Tibial artery (tissue), 4 donors: ENCODE results near the gene MGAT5.

Experiments
- DNase-seq, 2 donors: peaks; one replicate each; pipeline ENCODE4 v3.0.0-alpha.2; 2019
- H3K27ac ChIP-seq, 2 donors: fragments of 200-600 bp; sonication (generic) in 1 of 2; 1 replicate in 1 of 2; 2 replicates in 1 of 2; pipeline ENCODE4 v1.5.1; 2018 to 2019; ENCODE audit warnings: mild to moderate bottlenecking in 1 of 2
- H3K27me3 ChIP-seq, 2 donors: fragments of 200-600 bp; sonication (generic) in 1 of 2; one replicate each; pipeline versions ENCODE4 v1.5.1 to v1.6.0; 2016 to 2019
- H3K36me3 ChIP-seq, 3 donors: fragments of 200-600 bp; sonication (generic) in 2 of 3; one replicate each; pipeline ENCODE4 v1.5.1; 2016 to 2019; ENCODE audit warnings: mild to moderate bottlenecking in 2 of 3
- H3K4me1 ChIP-seq, 4 donors: fragments of 200-600 bp; sonication (generic) in 2 of 4; 1 replicate in 3 of 4; 2 replicates in 1 of 4; pipeline ENCODE4 v1.5.1; 2016 to 2019
- H3K4me3 ChIP-seq, 2 donors: fragments of 200-600 bp; sonication (generic) in 1 of 2; 1 replicate in 1 of 2; 2 replicates in 1 of 2; pipeline ENCODE4 v1.5.1; 2018 to 2019; ENCODE audit warnings: mild to moderate bottlenecking in 2 of 2
- H3K9me3 ChIP-seq, 3 donors: fragments of 200-600 bp; sonication (generic) in 1 of 3; one replicate each; pipeline ENCODE4 v1.5.1; 2016 to 2019
- CTCF ChIP-seq, 2 experiments: fragments of 200-600 bp in 1 of 2; fragments of 450-650 bp in 1 of 2; IDR thresholded peaks; one replicate each; pipeline ENCODE4 v1.5.1; 2017 to 2019; ENCODE audit warnings: antibody characterized with exemption in 2 of 2, mild to moderate bottlenecking in 1 of 2, moderate library complexity in 1 of 2
- intact Hi-C: fragments of 100-400 bp; cut with DNase I; formaldehyde crosslinking; loops from one replicate; pipeline ENCODE4 v1.15.0; 2023; ENCODE audit warnings: low total_unique reads

The MGAT5 gene

DNA sequence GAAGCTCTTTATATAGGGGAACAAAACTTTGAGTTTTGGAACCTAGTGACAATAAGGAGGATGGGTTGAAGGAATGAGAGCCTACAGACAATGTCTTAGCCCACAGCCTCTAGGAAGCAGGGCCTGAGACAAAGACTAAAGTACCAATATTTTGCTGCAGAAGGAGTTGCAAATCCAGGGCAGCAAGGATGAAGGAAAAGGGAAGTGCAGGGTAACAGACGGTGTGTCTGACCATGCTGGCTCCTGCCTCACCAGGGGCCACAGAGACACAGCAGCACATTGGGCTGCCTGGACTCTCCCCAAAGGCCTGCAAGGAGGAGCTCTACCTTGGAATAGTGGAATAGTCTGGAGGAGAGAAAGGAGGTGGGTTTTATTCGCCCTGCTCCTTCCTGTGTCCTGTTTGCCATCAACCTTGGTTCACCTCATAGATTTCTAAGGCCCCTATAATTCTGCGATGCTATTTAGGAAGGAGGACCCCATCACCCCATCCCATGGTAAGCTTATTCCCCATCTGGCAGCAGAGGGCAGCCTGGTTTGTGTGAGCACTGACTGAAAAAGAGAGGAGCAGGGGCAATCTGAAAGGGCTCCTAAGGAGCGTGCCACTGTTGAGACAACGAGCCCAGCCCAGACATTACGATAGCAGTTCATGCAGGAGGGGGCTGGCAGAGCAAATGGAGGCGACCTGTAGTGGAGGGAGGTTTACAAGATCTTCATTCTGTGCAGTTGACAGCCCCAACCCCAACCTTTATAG is 143.4 kb downstream of the MGAT5 start:
- intact Hi-C loops: no loop called here

DNA sequence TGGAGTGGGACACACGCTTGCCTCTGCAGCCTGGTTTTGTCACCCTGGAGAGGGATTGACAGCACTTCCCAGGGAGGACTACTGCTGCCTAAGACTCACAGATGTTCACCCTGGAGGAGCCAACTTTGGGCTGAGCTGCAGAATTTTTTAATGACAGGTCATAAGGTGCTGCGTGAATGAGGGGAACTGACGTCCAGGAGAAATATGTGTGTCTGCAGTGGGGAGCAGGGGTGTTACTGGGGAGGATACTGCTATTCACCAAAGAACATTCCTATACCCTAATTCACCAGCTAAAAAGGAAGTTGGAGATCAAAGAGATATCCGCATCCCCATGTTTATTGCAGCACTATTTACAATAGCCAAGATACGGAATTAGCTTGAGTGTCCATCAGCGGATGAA is 144.4 kb downstream of the MGAT5 start:
- H3K36me3 ChIP-seq: no peaks in the 10 kb centered on the region
- intact Hi-C loops: no loop called here
- H3K27me3 ChIP-seq: no peaks in the 10 kb centered on the region
- no peak for DNase-seq
- no peaks in the 10 kb centered on the region for H3K9me3 ChIP-seq
- TF ChIP-seq CTCF (IDR thresholded peaks at IDR 0.05): no peak
- peaks cover 8 to 52% (median 33%) of the 10 kb centered on the region in 4 donors for H3K4me1 ChIP-seq
- no peak overlapping the region for H3K4me3 ChIP-seq
- no peak overlapping the region for H3K27ac ChIP-seq

More for the DNA sequence above, 143.4 kb downstream of the MGAT5 start:
- Histone ChIP-seq H3K4me3 (no peak overlapping the region), H3K27me3 (no peaks in the 10 kb centered on the region), H3K9me3 (no peaks in the 10 kb centered on the region), H3K4me1 (peaks cover under 1 to 52% (median 29%) of the 10 kb centered on the region in 4 donors), H3K27ac (no peak overlapping the region), H3K36me3 (no peaks in the 10 kb centered on the region)
- no peak for DNase-seq
- TF ChIP-seq CTCF (IDR thresholded peaks at IDR 0.05): no peak

- no peak overlapping the region for H3K4me3 ChIP-seq
Measured at GRCh38 chr2:134399096-134399495, 145.2 kb downstream of the MGAT5 start.

DNA sequence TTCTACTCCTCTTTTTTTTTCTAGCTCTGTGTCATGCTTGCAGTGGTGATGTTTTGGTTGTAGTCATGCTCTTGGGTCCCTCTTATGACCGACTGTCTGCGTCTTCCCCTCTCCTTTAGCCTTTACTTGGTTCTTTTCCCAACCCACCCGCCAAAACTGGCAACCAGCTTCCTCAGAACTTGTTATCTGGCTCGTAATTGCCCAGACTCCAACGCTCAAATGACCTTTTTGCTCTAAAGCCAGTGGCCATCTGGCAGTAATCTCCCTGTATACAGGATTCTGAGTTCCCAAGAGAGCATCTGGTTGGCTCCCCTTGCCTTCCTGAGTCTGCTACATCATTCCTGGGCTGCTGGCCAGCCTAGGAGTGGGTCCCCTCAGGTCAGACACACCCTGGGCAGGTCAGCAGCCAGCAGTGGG is 147.2 kb downstream of the MGAT5 start:
- peaks cover 8 to 38% (median 37%) of the 10 kb centered on the region in 4 donors for H3K4me1 ChIP-seq
- no peak overlapping the region for H3K4me3 ChIP-seq
- H3K27me3 ChIP-seq: no peaks in the 10 kb centered on the region
- DNase-seq: peak; percentile 34 to 74
- H3K27ac ChIP-seq: peak overlapping the region; percentile 67 to 79
- no peak for TF ChIP-seq CTCF (IDR thresholded peaks at IDR 0.05)
- intact Hi-C loops: no loop called here
- no peaks in the 10 kb centered on the region for H3K9me3 ChIP-seq
- no peaks in the 10 kb centered on the region for H3K36me3 ChIP-seq

More at GRCh38 chr2:134399096-134399495, 145.2 kb downstream of the MGAT5 start:
- Histone ChIP-seq H3K27me3 (no peaks in the 10 kb centered on the region), H3K9me3 (no peaks in the 10 kb centered on the region), H3K27ac (no peak overlapping the region), H3K36me3 (no peaks in the 10 kb centered on the region), H3K4me1 (peaks cover 8 to 50% (median 39%) of the 10 kb centered on the region in 4 donors)
- no peak for TF ChIP-seq CTCF (IDR thresholded peaks at IDR 0.05)
- intact Hi-C loops: no loop called here
- DNase-seq: no peak

GRCh38 chr2:134401789-134402188 is 147.9 kb downstream of the MGAT5 start:
- H3K36me3 ChIP-seq: peaks cover 0 to 2% (median 0%) of the 10 kb centered on the region in 3 donors
- H3K4me1 ChIP-seq: peaks cover 8 to 38% (median 37%) of the 10 kb centered on the region in 4 donors
- DNase-seq: peak in 1 of 2 donors; percentile 65
- H3K9me3 ChIP-seq: no peaks in the 10 kb centered on the region
- H3K27me3 ChIP-seq: no peaks in the 10 kb centered on the region
- no peak overlapping the region for H3K4me3 ChIP-seq
- H3K27ac ChIP-seq: peak overlapping the region; percentile 67 to 79
- intact Hi-C loops: no loop called here
- no peak for TF ChIP-seq CTCF (IDR thresholded peaks at IDR 0.05)
